Epithelial cell of proximal tubule (primary cell): ENCODE results near the gene PRKAR1B. TPM values are rescaled to one million over a fixed set of nuclear protein-coding genes. Genes with fewer than 3 reads are reported as not detected.

Experiments used
- DNase-seq: peaks from one replicate; pipeline ENCODE4 v3.0.0-alpha.2; 2011; ENCODE audit warnings: low read depth
- H3K4me3 ChIP-seq: 2 replicates; pipeline ENCODE4 v1.5.1; 2011; ENCODE audit warnings: low read depth, mild to moderate bottlenecking, low read length
- total RNA-seq: library from RNA; depleted of rRNA; stranded (reverse); fragments of >200 nt; gene quantifications from 2 replicates; pipeline ENCODE4 v1.2.3, GENCODE V29; 2015
- TF ChIP-seq, protein P1 (sequence below): conservative IDR thresholded peaks from 2 replicates; pipeline ENCODE4 v1.5.1; 2012; ENCODE audit warnings: low read depth, mild to moderate bottlenecking, low read length

PRKAR1B gene
- total RNA-seq, 1 donor from 2014 or later, result 12.2 TPM

DNA sequence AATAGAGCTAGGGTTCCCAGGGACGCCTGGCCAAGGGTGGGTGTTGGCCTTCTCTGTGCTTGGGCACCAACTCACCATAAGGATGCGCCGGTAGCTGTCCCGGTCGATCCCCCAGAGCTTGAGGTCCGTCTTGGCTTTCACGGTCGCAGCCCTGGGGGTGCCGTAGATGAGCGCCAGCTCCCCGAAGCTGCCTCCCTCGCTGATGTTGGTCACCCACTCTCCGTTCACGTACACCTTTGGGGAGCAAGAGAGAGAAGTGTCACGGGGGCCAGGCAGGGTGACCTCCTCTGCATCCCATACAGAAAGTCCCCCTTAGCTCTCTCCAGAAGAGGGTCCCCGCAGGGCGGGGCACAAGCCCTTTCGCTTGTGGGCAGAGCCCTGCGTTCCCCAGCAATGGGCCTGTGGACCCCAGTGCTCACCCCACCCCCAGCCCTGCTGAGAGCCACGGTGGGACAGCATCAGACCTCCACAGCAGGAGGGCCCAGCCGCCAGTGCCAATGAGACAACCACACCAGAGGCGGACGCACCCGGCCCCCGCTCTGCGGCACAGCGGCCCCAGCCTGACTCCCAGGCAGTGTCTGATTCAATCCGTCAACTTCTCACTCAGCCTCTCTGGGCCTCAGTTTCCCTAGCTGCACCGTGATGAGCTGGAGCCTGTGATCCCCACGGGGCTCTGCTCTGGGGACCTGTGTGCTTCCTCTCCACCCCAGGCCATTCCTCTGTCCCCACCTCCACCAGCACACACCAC lies 130.8 kb downstream of the PRKAR1B start:
- H3K4me3 ChIP-seq, result no peak overlapping the region
- no peak for DNase-seq
- TF ChIP-seq, protein P1, sequence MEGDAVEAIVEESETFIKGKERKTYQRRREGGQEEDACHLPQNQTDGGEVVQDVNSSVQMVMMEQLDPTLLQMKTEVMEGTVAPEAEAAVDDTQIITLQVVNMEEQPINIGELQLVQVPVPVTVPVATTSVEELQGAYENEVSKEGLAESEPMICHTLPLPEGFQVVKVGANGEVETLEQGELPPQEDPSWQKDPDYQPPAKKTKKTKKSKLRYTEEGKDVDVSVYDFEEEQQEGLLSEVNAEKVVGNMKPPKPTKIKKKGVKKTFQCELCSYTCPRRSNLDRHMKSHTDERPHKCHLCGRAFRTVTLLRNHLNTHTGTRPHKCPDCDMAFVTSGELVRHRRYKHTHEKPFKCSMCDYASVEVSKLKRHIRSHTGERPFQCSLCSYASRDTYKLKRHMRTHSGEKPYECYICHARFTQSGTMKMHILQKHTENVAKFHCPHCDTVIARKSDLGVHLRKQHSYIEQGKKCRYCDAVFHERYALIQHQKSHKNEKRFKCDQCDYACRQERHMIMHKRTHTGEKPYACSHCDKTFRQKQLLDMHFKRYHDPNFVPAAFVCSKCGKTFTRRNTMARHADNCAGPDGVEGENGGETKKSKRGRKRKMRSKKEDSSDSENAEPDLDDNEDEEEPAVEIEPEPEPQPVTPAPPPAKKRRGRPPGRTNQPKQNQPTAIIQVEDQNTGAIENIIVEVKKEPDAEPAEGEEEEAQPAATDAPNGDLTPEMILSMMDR, result no peak

DNA sequence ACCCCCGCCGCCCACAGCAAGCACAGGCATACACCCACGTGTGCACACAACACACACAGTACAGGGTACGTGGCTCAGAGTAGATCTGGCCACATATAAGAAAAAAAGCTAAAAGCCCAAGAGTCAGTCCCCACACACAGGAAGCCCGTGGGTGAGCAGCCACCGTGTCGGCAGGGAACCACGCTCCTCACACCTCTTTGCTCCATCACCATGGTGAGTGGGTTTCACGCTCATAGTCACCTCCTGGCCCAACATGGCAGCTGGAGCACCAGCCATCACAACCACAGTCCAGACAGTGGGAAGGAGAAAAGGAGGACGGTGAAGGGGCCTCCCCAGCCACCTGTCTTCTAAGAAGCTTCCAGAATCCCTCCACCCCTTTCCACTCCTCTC lies 131.5 kb downstream of the PRKAR1B start:
- no peak for DNase-seq
- TF ChIP-seq, protein P1, result no peak
- H3K4me3 ChIP-seq, result no peak overlapping the region

DNA sequence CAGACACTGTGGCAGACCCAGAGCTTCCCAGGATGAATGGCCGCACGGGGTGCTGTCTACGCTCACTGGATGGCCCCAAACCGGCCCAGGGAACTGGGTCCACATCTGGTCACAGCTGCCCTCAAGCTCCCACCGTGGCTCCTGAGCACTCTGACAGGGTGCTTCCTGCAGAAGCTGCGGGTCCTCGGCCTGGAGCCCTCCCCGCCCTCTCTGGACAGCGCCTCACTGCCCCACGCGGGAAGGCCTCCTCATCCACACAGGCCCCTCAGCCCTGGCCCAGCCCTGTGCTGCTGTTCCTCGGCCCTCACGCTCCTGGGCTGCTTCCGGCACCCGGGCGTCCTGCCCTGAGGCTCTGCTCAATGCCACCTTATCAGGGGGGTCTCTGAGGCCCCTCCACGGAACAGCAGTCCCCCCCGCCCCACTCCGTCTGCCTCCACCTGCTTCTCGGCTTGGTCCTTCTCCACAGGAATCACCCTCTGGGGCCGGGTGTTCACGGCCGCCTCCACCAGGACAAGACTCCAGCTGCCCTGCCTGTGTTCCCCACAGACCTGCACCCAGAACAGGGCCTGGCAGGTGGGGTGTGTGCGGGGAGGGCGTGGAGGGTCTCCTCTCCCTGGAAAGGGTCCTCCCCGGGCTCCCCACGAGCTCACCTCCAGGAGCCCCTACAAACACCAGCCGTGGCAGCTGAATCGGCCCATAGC lies 132.0 kb downstream of the PRKAR1B start:
- no peak overlapping the region for H3K4me3 ChIP-seq
- no peak for DNase-seq
- TF ChIP-seq, protein P1, result no peak

DNA sequence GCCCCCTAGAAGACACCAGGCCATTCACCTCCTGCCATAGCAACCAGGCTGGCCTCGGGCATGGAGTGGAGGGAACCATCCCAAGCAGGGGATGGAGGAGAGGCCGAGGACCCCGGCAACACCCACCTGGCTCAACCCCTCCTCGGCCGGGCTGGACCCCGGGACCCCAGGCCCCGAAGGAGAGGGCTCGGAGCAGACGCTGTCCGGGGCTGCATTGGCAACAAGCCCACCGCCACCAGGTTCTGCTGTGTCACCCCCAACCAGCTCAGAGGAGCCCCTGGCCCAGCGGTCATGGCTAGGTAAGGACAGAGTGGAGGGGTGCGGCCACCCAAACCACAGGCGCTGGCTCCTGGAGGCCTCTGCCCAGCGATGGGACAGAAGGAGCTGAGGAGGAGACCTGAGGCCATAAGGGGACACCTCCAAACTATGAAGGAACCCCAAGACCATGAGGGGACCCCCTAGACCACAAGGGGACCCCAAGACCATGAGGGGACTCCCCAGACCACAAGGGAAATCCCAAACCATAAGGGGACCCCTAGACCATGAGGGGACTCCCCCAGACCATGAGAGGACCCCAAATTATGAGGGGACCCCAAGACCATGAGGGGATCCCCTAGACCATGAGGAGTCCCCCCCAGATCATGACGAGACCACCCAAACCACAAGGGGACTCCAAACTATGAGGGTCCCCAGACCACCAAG lies 132.7 kb downstream of the PRKAR1B start:
- TF ChIP-seq, protein P1, result no peak
- DNase-seq, result no peak
- H3K4me3 ChIP-seq, result no peak overlapping the region

DNA sequence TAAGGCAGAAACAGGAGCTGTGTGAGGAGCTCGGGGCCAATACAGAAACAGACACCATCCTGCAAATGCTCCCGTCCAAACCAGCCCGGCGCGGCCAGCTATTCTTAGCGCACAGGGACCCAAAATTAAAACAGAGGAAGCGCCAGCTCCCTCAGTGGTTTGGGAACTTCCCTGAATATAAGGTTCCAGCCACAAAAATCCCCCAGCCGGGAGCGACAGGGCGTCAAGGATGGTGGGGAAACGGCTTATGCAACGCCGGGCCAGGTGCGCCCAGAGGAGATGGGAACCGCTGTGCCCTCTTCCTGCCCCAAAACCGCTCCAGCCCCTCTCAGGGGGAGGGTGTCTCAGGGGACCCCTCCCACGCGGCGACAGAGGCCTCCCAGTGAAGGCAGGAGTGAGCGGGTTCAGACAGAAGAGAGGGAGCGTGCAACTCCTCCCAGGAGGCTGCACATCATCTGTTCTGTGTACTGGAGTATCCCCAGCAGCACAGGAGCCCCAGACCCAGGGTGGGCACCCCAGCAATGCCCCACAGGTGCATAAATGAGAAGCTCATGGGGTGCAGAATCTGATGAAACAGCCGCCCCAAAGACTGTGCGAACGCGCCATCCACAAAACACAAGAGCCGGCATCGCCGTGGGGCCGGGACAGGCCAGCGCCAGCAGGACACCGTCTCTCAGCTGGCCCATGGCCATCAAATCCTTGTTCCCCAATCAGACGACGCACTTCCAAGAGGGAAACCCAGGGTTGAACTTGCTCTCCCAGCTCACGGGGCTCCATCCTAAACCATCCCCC lies 133.6 kb downstream of the PRKAR1B start:
- DNase-seq, result no peak
- TF ChIP-seq, protein P1, result no peak

DNA sequence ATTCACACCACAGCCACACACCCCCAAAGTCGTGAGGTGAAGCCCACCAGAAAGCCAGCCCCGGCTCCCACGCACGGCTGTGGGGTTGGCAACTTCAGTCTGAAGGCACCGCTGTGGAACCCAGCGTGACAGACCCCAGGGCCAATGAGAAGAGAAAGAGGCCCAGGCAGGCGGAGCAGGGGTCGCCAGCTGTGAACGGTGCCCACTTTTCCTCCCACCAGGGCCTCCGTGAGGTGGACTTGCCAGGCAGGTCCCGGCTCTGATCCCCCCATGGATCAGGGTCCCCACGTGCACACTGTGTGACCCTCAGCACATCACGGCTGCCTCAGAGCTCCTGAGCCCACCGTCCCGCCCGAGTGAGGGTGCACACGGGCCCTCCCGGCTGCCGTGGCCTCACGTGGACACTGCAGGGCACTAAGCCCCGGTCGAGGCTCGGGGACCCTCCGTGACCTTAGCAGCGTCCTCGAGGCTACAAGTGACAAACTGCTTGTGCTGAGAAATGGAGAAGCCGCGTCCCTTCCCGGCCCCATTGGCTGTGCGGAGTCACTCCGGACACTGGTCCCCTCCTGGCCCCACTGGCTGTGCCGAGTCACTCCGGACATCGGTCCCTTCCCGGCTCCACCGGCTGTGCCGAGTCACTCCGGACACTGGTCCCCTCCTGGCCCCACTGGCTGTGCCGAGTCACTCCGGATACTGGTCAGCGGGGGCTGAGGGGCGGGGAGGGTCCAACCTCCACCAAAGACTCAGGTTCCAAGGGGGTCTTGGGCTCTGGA lies 135.0 kb downstream of the PRKAR1B start:
- no peak for DNase-seq
- TF ChIP-seq, protein P1, result no peak
- H3K4me3 ChIP-seq, result no peak overlapping the region

More for the DNA sequence above, 133.6 kb downstream of the PRKAR1B start:
- no peak overlapping the region for H3K4me3 ChIP-seq
